HG03571 (cell line): ENCODE results near the gene JUP.

Experiments
- ATAC-seq: cut with Tn5 transposase; IDR thresholded peaks from one replicate; pipeline ENCODE4 v1.9.1; 2021; ENCODE audit not compliant: unreplicated experiment

Gene JUP

GRCh38 chr17:41724476-41725050 lies 61.9 kb downstream of the JUP start:
- ATAC-seq: no peak

GRCh38 chr17:41723801-41724475 lies 62.6 kb downstream of the JUP start:
- ATAC-seq: no peak

- no peak for ATAC-seq
Measured at GRCh38 chr17:41722231-41722630, 64.3 kb downstream of the JUP start.

- ATAC-seq: no peak
Measured at GRCh38 chr17:41718287-41718645, 68.2 kb downstream of the JUP start.

GRCh38 chr17:41717408-41718286 lies 68.9 kb downstream of the JUP start:
- ATAC-seq: no peak

GRCh38 chr17:41711669-41712400 lies 74.7 kb downstream of the JUP start, which contains the start of gene GAST:
TSS of gene GAST (plus strand) at chr17:41712331. CDS start at chr17:41715437, 3,106 bp downstream.
- no peak for ATAC-seq

- ATAC-seq: no peak
Measured at GRCh38 chr17:41710472-41711090, 75.9 kb downstream of the JUP start.

GRCh38 chr17:41707803-41708669 lies 78.5 kb downstream of the JUP start:
- ATAC-seq: no peak

GRCh38 chr17:41705271-41705991 lies 81.1 kb downstream of the JUP start:
- no peak for ATAC-seq
